CD4-positive, alpha-beta T cell (primary cell): Measurements from ENCODE around the gene PTGS1. TPM values are rescaled to one million over a fixed set of nuclear protein-coding genes. Genes with fewer than 3 reads are reported as not detected.

ENCODE experiments used
- ATAC-seq: fragments of 200-7000 bp; cut with Tn5 transposase; one replicate; pipeline ENCODE4 v1.10.0; 2022; ENCODE audit warnings: mild to moderate bottlenecking; ENCODE audit not compliant: poor library complexity
- CTCF ChIA-PET: fragments of 350-600 bp; sonication (Branson Sonifier 250); formaldehyde crosslinking; loops from one replicate; lab custom pipeline; 2021; ENCODE audit warnings: antibody characterized with exemption, inconsistent platforms; lab: Charles Lee
- POLR2A ChIA-PET: fragments of 350-600 bp; sonication (Branson Sonifier 250); formaldehyde crosslinking; loops from one replicate; lab custom pipeline; 2021; ENCODE audit warnings: antibody characterized with exemption, inconsistent platforms; lab: Charles Lee
- DNase-seq, 14 experiments: peaks; one replicate each; pipeline ENCODE4 v3.0.0-alpha.2; 2013 to 2020; ENCODE audit warnings: mixed read lengths in 2 of 14
- H3K27ac ChIP-seq, 2 donors: one replicate each; pipeline versions ENCODE4 v1.5.1 to v1.7.0; 2013; ENCODE audit warnings: low read length in 2 of 2, low read depth in 1 of 2, mild to moderate bottlenecking in 1 of 2
- H3K27me3 ChIP-seq, 2 experiments: 1 replicate in 1 of 2; 2 replicates in 1 of 2; pipeline versions ENCODE4 v1.6.1 to v1.7.0; 2013; ENCODE audit warnings: low read length in 2 of 2, control low read depth in 1 of 2, mild to moderate bottlenecking in 1 of 2, moderate library complexity in 1 of 2; ENCODE audit not compliant: insufficient read depth in 2 of 2, control insufficient read depth in 1 of 2
- H3K36me3 ChIP-seq: one replicate; pipeline ENCODE4 v1.6.1; 2013; ENCODE audit warnings: low read length, control low read depth; ENCODE audit not compliant: insufficient read depth
- H3K4me1 ChIP-seq: one replicate; pipeline ENCODE4 v1.6.1; 2013; ENCODE audit warnings: low read length, control low read depth; ENCODE audit not compliant: insufficient read depth
- H3K4me3 ChIP-seq: one replicate; pipeline ENCODE4 v1.5.1; 2013; ENCODE audit warnings: mild to moderate bottlenecking, low read length, moderate library complexity
- H3K9me3 ChIP-seq, 2 experiments: 1 replicate in 1 of 2; 2 replicates in 1 of 2; pipeline versions ENCODE4 v1.6.1 to v1.7.0; 2013; ENCODE audit warnings: low read length in 2 of 2, mild to moderate bottlenecking in 2 of 2, control low read depth in 1 of 2, moderate library complexity in 1 of 2; ENCODE audit not compliant: control insufficient read depth in 1 of 2, insufficient read depth in 1 of 2
- H3K27ac Mint-ChIP-seq: one replicate; pipeline ENCODE4 v1.8.0; 2020; ENCODE audit warnings: mixed read lengths
- H3K27me3 Mint-ChIP-seq: one replicate; pipeline ENCODE4 v1.8.0; 2021; ENCODE audit warnings: mixed read lengths
- H3K36me3 Mint-ChIP-seq: one replicate; pipeline ENCODE4 v1.8.0; 2021; ENCODE audit warnings: low read depth, mixed read lengths
- H3K4me1 Mint-ChIP-seq: one replicate; pipeline ENCODE4 v1.8.0; 2021; ENCODE audit warnings: low read depth, mixed read lengths
- H3K4me3 Mint-ChIP-seq: one replicate; pipeline ENCODE4 v1.8.0; 2020; ENCODE audit warnings: mild to moderate bottlenecking, mixed read lengths
- H3K9me3 Mint-ChIP-seq: one replicate; pipeline ENCODE4 v1.8.0; 2020; ENCODE audit warnings: mixed read lengths
- CTCF ChIP-seq: fragments of 200-600 bp; IDR thresholded peaks from one replicate; pipeline ENCODE4 v1.8.0; 2022; ENCODE audit warnings: antibody characterized with exemption, mild to moderate bottlenecking
- intact Hi-C, 2 experiments: fragments of 100-400 bp; cut with DNase I in 1 of 2; cut with micrococcal nuclease in 1 of 2; formaldehyde crosslinking; loops; one replicate each; pipeline versions ENCODE4 v1.15.1 to v1.9.0; 2023 to 2025; cut with DNase I, micrococcal nuclease
- total RNA-seq, 174 experiments: library from RNA in 2 of 174; stranded (reverse) in 2 of 174; gene quantifications; one replicate each; pipeline ENCODE4 v1.2.3 and lab custom pipeline; 2021 to 2026

The PTGS1 gene
- total RNA-seq, 2 experiments from 2014 or later: 0.14 to 0.27 TPM

- Mint-ChIP-seq H3K27me3 (no peaks in the 10 kb centered on the region), H3K36me3 (peaks cover 8% of the 10 kb centered on the region), H3K4me3 (no peak overlapping the region), H3K4me1 (no peaks in the 10 kb centered on the region), H3K9me3 (no peaks in the 10 kb centered on the region), H3K27ac (no peak overlapping the region)
- CTCF ChIA-PET: interaction anchor here (0.6 kb wide), 1 partner anchor 1770 kb away, joined by 4 read pairs; no protein-coding TSS in a partner anchor
- TF ChIP-seq CTCF: no peak
- Histone ChIP-seq H3K27me3 (no peaks in the 10 kb centered on the region), H3K4me3 (no peak overlapping the region), H3K9me3 (no peaks in the 10 kb centered on the region), H3K36me3 (peaks cover 4% of the 10 kb centered on the region), H3K4me1 (no peaks in the 10 kb centered on the region), H3K27ac (no peak overlapping the region)
- DNase-seq (no peak), ATAC-seq (no peak)
- POLR2A ChIA-PET: no interaction called here
- intact Hi-C loops: no loop called here
Observed at GRCh38 chr9:122333169-122333808, 37.5 kb upstream of the PTGS1 start.

GRCh38 chr9:122334916-122335315 is 35.9 kb upstream of the PTGS1 start:
- DNase-seq: no peak
- intact Hi-C loops: no loop called here
- ATAC-seq: no peak
- Mint-ChIP-seq H3K4me3 (no peak overlapping the region), H3K4me1 (no peaks in the 10 kb centered on the region), H3K9me3 (no peaks in the 10 kb centered on the region), H3K27me3 (no peaks in the 10 kb centered on the region), H3K27ac (no peak overlapping the region), H3K36me3 (no peaks in the 10 kb centered on the region)
- CTCF ChIA-PET: no interaction called here
- Histone ChIP-seq H3K4me1 (no peaks in the 10 kb centered on the region), H3K27me3 (no peaks in the 10 kb centered on the region), H3K9me3 (no peaks in the 10 kb centered on the region), H3K36me3 (peaks cover 2% of the 10 kb centered on the region), H3K27ac (no peak overlapping the region), H3K4me3 (no peak overlapping the region)
- POLR2A ChIA-PET: no interaction called here
- TF ChIP-seq CTCF: no peak

GRCh38 chr9:122336189-122336588 is 34.6 kb upstream of the PTGS1 start:
- H3K4me3 Mint-ChIP-seq: no peak overlapping the region
- ChIA-PET CTCF (no interaction called here), POLR2A (no interaction called here)
- no peak overlapping the region for H3K27ac Mint-ChIP-seq
- Histone ChIP-seq H3K27ac (no peak overlapping the region), H3K9me3 (no peaks in the 10 kb centered on the region), H3K4me3 (no peak overlapping the region), H3K36me3 (no peaks in the 10 kb centered on the region), H3K27me3 (no peaks in the 10 kb centered on the region), H3K4me1 (no peaks in the 10 kb centered on the region)
- no peaks in the 10 kb centered on the region for H3K9me3 Mint-ChIP-seq
- H3K27me3 Mint-ChIP-seq: no peaks in the 10 kb centered on the region
- DNase-seq (no peak), ATAC-seq (no peak)
- no peaks in the 10 kb centered on the region for H3K4me1 Mint-ChIP-seq
- TF ChIP-seq CTCF: no peak
- intact Hi-C loops: no loop called here
- no peaks in the 10 kb centered on the region for H3K36me3 Mint-ChIP-seq
